ENCODE data around the gene DNAJC1. TPM values are rescaled to one million over a fixed set of nuclear protein-coding genes. Genes with fewer than 3 reads are reported as not detected.

Gene DNAJC1
- total RNA-seq, 1 donor from 2014 or later: 18.2 TPM

- Mint-ChIP-seq H3K9me3 (peaks cover 8% of the 10 kb centered on the region), H3K4me1 (ENCODE audit: unreplicated experiment) (no peaks in the 10 kb centered on the region), H3K36me3 (peaks cover 8% of the 10 kb centered on the region), H3K4me3 (no peak overlapping the region), H3K27me3 (no peaks in the 10 kb centered on the region), H3K27ac (no peak overlapping the region)
- no peak for DNase-seq (ENCODE audit: extremely low spot score, unreplicated experiment)
- no peak for TF ChIP-seq CTCF (conservative IDR thresholded peaks at IDR 0.05)
Measured at GRCh38 chr10:21813946-21814345, 189.6 kb downstream of the DNAJC1 start.

GRCh38 chr10:21811245-21811585 is 192.3 kb downstream of the DNAJC1 start:
- H3K27ac Mint-ChIP-seq: no peak overlapping the region

GRCh38 chr10:21810582-21811244 is 192.8 kb downstream of the DNAJC1 start:
- DNase-seq (ENCODE audit: extremely low spot score, unreplicated experiment): no peak
- no peak overlapping the region for H3K27ac Mint-ChIP-seq
- peaks cover 4% of the 10 kb centered on the region for H3K36me3 Mint-ChIP-seq
- no peak overlapping the region for H3K4me3 Mint-ChIP-seq
- H3K4me1 Mint-ChIP-seq (ENCODE audit: unreplicated experiment): peaks cover 9% of the 10 kb centered on the region
- no peaks in the 10 kb centered on the region for H3K27me3 Mint-ChIP-seq
- H3K9me3 Mint-ChIP-seq: peaks cover 8% of the 10 kb centered on the region
- TF ChIP-seq CTCF (conservative IDR thresholded peaks at IDR 0.05): no peak

More at GRCh38 chr10:21811245-21811585, 192.3 kb downstream of the DNAJC1 start:
- Mint-ChIP-seq H3K36me3 (peaks cover 4% of the 10 kb centered on the region), H3K9me3 (peaks cover 8% of the 10 kb centered on the region), H3K4me1 (ENCODE audit: unreplicated experiment) (peaks cover 6% of the 10 kb centered on the region), H3K4me3 (no peak overlapping the region), H3K27me3 (no peaks in the 10 kb centered on the region)
- no peak for DNase-seq (ENCODE audit: extremely low spot score, unreplicated experiment)
- TF ChIP-seq CTCF (conservative IDR thresholded peaks at IDR 0.05): no peak

- TF ChIP-seq CTCF (conservative IDR thresholded peaks at IDR 0.05): no peak
- no peaks in the 10 kb centered on the region for H3K9me3 Mint-ChIP-seq
- H3K27me3 Mint-ChIP-seq: no peaks in the 10 kb centered on the region
- DNase-seq (ENCODE audit: extremely low spot score, unreplicated experiment): no peak
- H3K4me1 Mint-ChIP-seq (ENCODE audit: unreplicated experiment): peaks cover 13% of the 10 kb centered on the region
- H3K27ac Mint-ChIP-seq: no peak overlapping the region
- no peaks in the 10 kb centered on the region for H3K36me3 Mint-ChIP-seq
- H3K4me3 Mint-ChIP-seq: no peak overlapping the region
Measured at GRCh38 chr10:21808550-21808949, 195.0 kb downstream of the DNAJC1 start.

- Mint-ChIP-seq H3K4me1 (ENCODE audit: unreplicated experiment) (peaks cover 22% of the 10 kb centered on the region), H3K27ac (no peak overlapping the region)
- no peak for DNase-seq (ENCODE audit: extremely low spot score, unreplicated experiment)
Measured at GRCh38 chr10:21807180-21807579, 196.3 kb downstream of the DNAJC1 start.

More at GRCh38 chr10:21807180-21807579, 196.3 kb downstream of the DNAJC1 start:
- Mint-ChIP-seq H3K9me3 (no peaks in the 10 kb centered on the region), H3K36me3 (no peaks in the 10 kb centered on the region), H3K4me3 (no peak overlapping the region), H3K27me3 (no peaks in the 10 kb centered on the region)
- TF ChIP-seq CTCF (conservative IDR thresholded peaks at IDR 0.05): no peak
